NCI-H1105 (cell line): ENCODE data around the gene KATNBL1.
"Not testable (repeated sequence)": the region's sequence is repeated elsewhere in the genome, so short reads cannot be mapped to it uniquely, and the experiment has no call there.

Source experiments
- DNase-seq: peaks from one replicate; lab custom pipeline; 2025; lab: John Stamatoyannopoulos, UW

Gene KATNBL1

GRCh38 chr15:34193272-34193671, 16.6 kb downstream of the KATNBL1 start:
- not testable (repeated sequence) for DNase-seq

- DNase-seq, result no peak
These were observed 21.2 kb downstream of the KATNBL1 start for GRCh38 chr15:34188711-34189110.

GRCh38 chr15:34185666-34186065, 24.2 kb downstream of the KATNBL1 start:
- DNase-seq, result no peak

- DNase-seq, result no peak
These were observed 27.0 kb downstream of the KATNBL1 start for GRCh38 chr15:34182942-34183341.

- no peak for DNase-seq
These were observed 30.7 kb downstream of the KATNBL1 start for GRCh38 chr15:34179234-34179633.

GRCh38 chr15:34165987-34166573, 43.8 kb downstream of the KATNBL1 start:
- not testable (repeated sequence) for DNase-seq

GRCh38 chr15:34161329-34161963, 48.5 kb downstream of the KATNBL1 start:
- no peak for DNase-seq

- no peak for DNase-seq
These were observed 49.2 kb downstream of the KATNBL1 start for GRCh38 chr15:34160735-34161134.

- no peak for DNase-seq
These were observed 51.5 kb downstream of the KATNBL1 start for GRCh38 chr15:34158355-34158754.

GRCh38 chr15:34155859-34156258, 54.0 kb downstream of the KATNBL1 start:
- no peak for DNase-seq

- DNase-seq, result no peak
These were observed 55.1 kb downstream of the KATNBL1 start for GRCh38 chr15:34154725-34155204.

GRCh38 chr15:34147371-34148140, 62.3 kb downstream of the KATNBL1 start:
- DNase-seq, result no peak

GRCh38 chr15:34133511-34133910, 76.4 kb downstream of the KATNBL1 start:
- DNase-seq, result no peak

GRCh38 chr15:34132881-34133280, 77.0 kb downstream of the KATNBL1 start:
- DNase-seq, result no peak

- no peak for DNase-seq
These were observed 81.0 kb downstream of the KATNBL1 start for GRCh38 chr15:34128898-34129297.

GRCh38 chr15:34126522-34126921, 83.4 kb downstream of the KATNBL1 start:
- DNase-seq, result no peak

GRCh38 chr15:34125945-34126344, 84.0 kb downstream of the KATNBL1 start:
- no peak for DNase-seq

GRCh38 chr15:34124651-34125050, 85.2 kb downstream of the KATNBL1 start:
- DNase-seq, result no peak

GRCh38 chr15:34122771-34123183, 87.1 kb downstream of the KATNBL1 start:
- no peak for DNase-seq

- not testable (repeated sequence) for DNase-seq
These were observed 88.1 kb downstream of the KATNBL1 start for GRCh38 chr15:34121786-34122185.

- DNase-seq, result not testable (repeated sequence)
These were observed 89.5 kb downstream of the KATNBL1 start for GRCh38 chr15:34120420-34120819.

GRCh38 chr15:34119291-34119690, 90.6 kb downstream of the KATNBL1 start:
- no peak for DNase-seq

- no peak for DNase-seq
These were observed 93.3 kb downstream of the KATNBL1 start for GRCh38 chr15:34116620-34117019.
